Endothelial cell of umbilical vein (primary cell): ENCODE results near the gene RAB31. TPM values are rescaled to one million over a fixed set of nuclear protein-coding genes. Genes with fewer than 3 reads are reported as not detected.
A peak's percentile ranks its signal among the peaks of the same experiment; 100 is the strongest.
"Not testable (repeated sequence)": the region's sequence is repeated elsewhere in the genome, so short reads cannot be mapped to it uniquely, and the experiment has no call there.

ENCODE experiments used
- BruUV-seq: library from RNA; stranded (reverse); fragments of 400-500 nt; replicated peaks from 2 replicates; lab custom pipeline; 2021; lab: Mats Ljungman, UMichigan
- CTCF ChIA-PET: fragments of 300-600, 350-600 bp; sonication (Branson Sonifier 250); formaldehyde crosslinking; loops from one replicate; lab custom pipeline; 2021; ENCODE audit warnings: antibody characterized with exemption, inconsistent platforms; lab: Charles Lee
- POLR2A ChIA-PET: fragments of 300-600, 350-600 bp; sonication (Branson Sonifier 250); formaldehyde crosslinking; loops from one replicate; lab custom pipeline; 2021; ENCODE audit warnings: antibody characterized with exemption, inconsistent platforms; lab: Charles Lee
- DNase-seq: peaks from one replicate; pipeline ENCODE4 v3.0.0-alpha.2; 2011; ENCODE audit warnings: low read depth, low spot score
- FAIRE-seq: peaks from 2 replicates; lab custom pipeline; 2011; peaks lifted over from hg19 to GRCh38; lab: Jason Lieb, UNC
- H2AFZ ChIP-seq: 2 replicates; pipeline ENCODE4 v1.6.0; 2012; ENCODE audit warnings: low read depth, low read length, control low read depth, inconsistent platforms
- H3K27ac ChIP-seq: 2 replicates; pipeline ENCODE4 v1.5.1; 2011; ENCODE audit warnings: low read depth, mild to moderate bottlenecking, control low read depth, low read length, moderate library complexity; ENCODE audit not compliant: insufficient read depth
- H3K27me3 ChIP-seq, 2 experiments: 2 replicates each; pipeline versions ENCODE4 v1.6.0 to v1.6.1; 2011; ENCODE audit warnings: low read length in 2 of 2, mixed read lengths in 1 of 2; ENCODE audit not compliant: control insufficient read depth in 2 of 2, insufficient read depth in 2 of 2
- H3K36me3 ChIP-seq, 2 experiments: 2 replicates in 1 of 2; 3 replicates in 1 of 2; pipeline ENCODE4 v1.5.1; 2011; ENCODE audit warnings: low read length in 2 of 2, mild to moderate bottlenecking in 1 of 2, moderate library complexity in 1 of 2; ENCODE audit not compliant: control insufficient read depth in 2 of 2, insufficient read depth in 2 of 2; ENCODE audit errors: extremely low read depth in 1 of 2
- H3K4me1 ChIP-seq: 3 replicates; pipeline ENCODE4 v1.5.1; 2011; ENCODE audit warnings: mild to moderate bottlenecking, low read length; ENCODE audit not compliant: control insufficient read depth, insufficient read depth; ENCODE audit errors: extremely low read depth
- H3K4me2 ChIP-seq: 2 replicates; pipeline ENCODE4 v1.6.1; 2011; ENCODE audit warnings: low read length, control low read depth, mixed read lengths; ENCODE audit not compliant: insufficient read depth
- H3K4me3 ChIP-seq, 3 experiments: fragments of 200-600 bp in 1 of 3; sonication (generic), shearing (Covaris generic) in 1 of 3; replicated peaks in 1 of 3; 2 replicates each; pipeline ENCODE4 v1.5.1; 2011 to 2016; ENCODE audit warnings: control low read depth in 3 of 3, low read length in 3 of 3, mild to moderate bottlenecking in 2 of 3, inconsistent platforms in 1 of 3, low read depth in 1 of 3, moderate library complexity in 1 of 3; ENCODE audit not compliant: insufficient read depth in 1 of 3
- H3K79me2 ChIP-seq: 2 replicates; pipeline ENCODE4 v1.6.0; 2012; ENCODE audit warnings: low read length, inconsistent platforms; ENCODE audit not compliant: control insufficient read depth, insufficient read depth
- H3K9ac ChIP-seq: replicated peaks from 2 replicates; pipeline ENCODE3; 2011; ENCODE audit warnings: low read length, control low read depth; ENCODE audit not compliant: insufficient read depth; ENCODE audit errors: extremely low read depth
- H3K9me1 ChIP-seq: replicated peaks from 3 replicates; pipeline ENCODE4 v1.6.0; 2011; ENCODE audit warnings: mild to moderate bottlenecking, low read length; ENCODE audit not compliant: control insufficient read depth, insufficient read depth; ENCODE audit errors: extremely low read depth
- H3K9me3 ChIP-seq: replicated peaks from 2 replicates; pipeline ENCODE4 v1.5.1; 2012; ENCODE audit warnings: low read length, inconsistent platforms; ENCODE audit not compliant: control insufficient read depth, insufficient read depth
- H4K20me1 ChIP-seq: replicated peaks from 2 replicates; pipeline ENCODE3; 2011; ENCODE audit warnings: mild to moderate bottlenecking, low read length; ENCODE audit not compliant: control insufficient read depth, insufficient read depth; ENCODE audit errors: extremely low read depth
- CTCF ChIP-seq, 2 donors: IDR thresholded peaks; 1 replicate in 1 of 2; 2 replicates in 1 of 2; pipeline ENCODE4 v1.5.1; 2011; ENCODE audit warnings: low read length in 2 of 2, mild to moderate bottlenecking in 2 of 2, moderate library complexity in 2 of 2, control low read depth in 1 of 2, inconsistent platforms in 1 of 2, low read depth in 1 of 2; ENCODE audit not compliant: insufficient read depth in 1 of 2; ENCODE audit errors: extremely low read depth in 1 of 2
- MYC ChIP-seq: IDR thresholded peaks from one replicate; pipeline ENCODE4 v1.6.1; 2011; ENCODE audit warnings: mild to moderate bottlenecking, low read depth, low read length
- POLR2AphosphoS5 ChIP-seq: IDR thresholded peaks from 2 replicates; pipeline ENCODE4 v1.6.1; 2012; ENCODE audit warnings: low read depth, mild to moderate bottlenecking, control low read depth, low read length, moderate library complexity; ENCODE audit not compliant: insufficient read depth
- dilution Hi-C: fragments of 300-500 bp; cut with MboI; formaldehyde crosslinking; loops from one replicate; pipeline ENCODE4 v1.15.0; 2019; ENCODE audit warnings: low sequenced_read_pairs; ENCODE audit not compliant: extremely low pct_ligation_motif_present
- intact Hi-C: fragments of 100-400 bp; cut with micrococcal nuclease; formaldehyde crosslinking; loops from one replicate; pipeline ENCODE4 v1.10.0; 2022
- polyA plus RNA-seq, 4 experiments: library from polyadenylated mRNA; depleted of rRNA in 3 of 4; stranded (reverse) in 3 of 4; unstranded in 1 of 4; fragments of >200 nt; gene quantifications; 2 replicates each; pipeline versions ENCODE4 v1.2.1 to v1.2.3, GENCODE V29; 2011 to 2012; ENCODE audit warnings: missing spikeins in 1 of 4
- total RNA-seq: library from RNA; stranded (reverse); gene quantifications from 2 replicates; pipeline ENCODE4 v1.2.3, GENCODE V29; 2021

Gene RAB31
- total and polyA plus RNA-seq, 2 donors (not counting 3 experiments of a cell fraction or from before 2014, with no cell fraction given): 30.5 TPM

- no TSS peak for BruUV-seq
- intact Hi-C loops (no loop called here), dilution Hi-C loops (no loop called here)
- no peak for DNase-seq
- no peaks in the 10 kb centered on the region for H3K27me3 ChIP-seq
- H3K9ac ChIP-seq: no peak overlapping the region
- H3K36me3 ChIP-seq: no peaks in the 10 kb centered on the region
- H3K79me2 ChIP-seq: no peaks in the 10 kb centered on the region
- no peak overlapping the region for H2AFZ ChIP-seq
- CTCF ChIA-PET: interaction anchor here (0.9 to 2.0 kb wide), 3 partner anchors 15 to 96 kb away, joined by 3 to 8 read pairs (median 3); no protein-coding TSS in a partner anchor
- no peak for FAIRE-seq
- H4K20me1 ChIP-seq: no peaks in the 10 kb centered on the region
- no peaks in the 10 kb centered on the region for H3K4me1 ChIP-seq
- no peaks in the 10 kb centered on the region for H3K9me1 ChIP-seq
- H3K4me3 ChIP-seq: no peak overlapping the region
- H3K27ac ChIP-seq: no peak overlapping the region
- TF ChIP-seq MYC: no peak
- POLR2A ChIA-PET: no interaction called here
- H3K4me2 ChIP-seq: no peak overlapping the region
- no peaks in the 10 kb centered on the region for H3K9me3 ChIP-seq
Observed at GRCh38 chr18:9671214-9671613, 36.9 kb upstream of the RAB31 start.

- POLR2A ChIA-PET: no interaction called here
- no peak for FAIRE-seq
- CTCF ChIA-PET: interaction anchor here (0.8 to 3.8 kb wide), 12 partner anchors 8 to 98 kb away, joined by 3 to 35 read pairs (median 6); no protein-coding TSS in a partner anchor
- no peak overlapping the region for H3K27ac ChIP-seq
- H3K9ac ChIP-seq: no peak overlapping the region
- peak; percentile 58 for DNase-seq
- no peaks in the 10 kb centered on the region for H4K20me1 ChIP-seq
- intact Hi-C loops: loop anchor here (1.0 kb wide), 2 partner anchors 61 to 98 kb away; no protein-coding TSS in a partner anchor
- no peaks in the 10 kb centered on the region for H3K9me1 ChIP-seq
- no peaks in the 10 kb centered on the region for H3K4me1 ChIP-seq
- no peaks in the 10 kb centered on the region for H3K9me3 ChIP-seq
- H3K79me2 ChIP-seq: no peaks in the 10 kb centered on the region
- no peak overlapping the region for H3K4me2 ChIP-seq
- H3K36me3 ChIP-seq: no peaks in the 10 kb centered on the region
- BruUV-seq: no TSS peak
- H3K4me3 ChIP-seq: no peak overlapping the region
- H3K27me3 ChIP-seq: no peaks in the 10 kb centered on the region
- peak in 1 of 2 donors; percentile 31 for TF ChIP-seq CTCF (IDR thresholded peaks at IDR 0.05; ENCODE audit: extremely low read depth in 1 of 2, insufficient read depth in 1 of 2, low read depth in 1 of 2, low read length in 2 of 2)
- TF ChIP-seq POLR2AphosphoS5: no peak
- H2AFZ ChIP-seq: no peak overlapping the region
- dilution Hi-C loops: no loop called here
Observed at GRCh38 chr18:9673296-9674251, 34.5 kb upstream of the RAB31 start.

GRCh38 chr18:9678216-9678615, 29.9 kb upstream of the RAB31 start:
- intact Hi-C loops, H3K4me3 ChIP-seq, BruUV-seq, H3K9me3 ChIP-seq, DNase-seq, H3K36me3 ChIP-seq, H3K27ac ChIP-seq, POLR2A ChIA-PET, H4K20me1 ChIP-seq, H3K79me2 ChIP-seq, H3K4me1 ChIP-seq, H3K9ac ChIP-seq, H3K27me3 ChIP-seq, H3K4me2 ChIP-seq, FAIRE-seq, H2AFZ ChIP-seq, H3K9me1 ChIP-seq, CTCF ChIA-PET, dilution Hi-C loops: not testable (repeated sequence)
